PC-3 (cell line): ENCODE results near the gene NOP58. TPM values are rescaled to one million over a fixed set of nuclear protein-coding genes. Genes with fewer than 3 reads are reported as not detected.

Experiments
- ATAC-seq: fragments of 200-7000 bp; cut with Tn5 transposase; 2 replicates; pipeline ENCODE4 v1.9.1; 2020; ENCODE audit warnings: mild to moderate bottlenecking, moderate library complexity
- BruUV-seq: library from RNA; stranded (reverse); fragments of 400-500 nt; replicated peaks from 2 replicates; lab custom pipeline; 2021; lab: Mats Ljungman, UMichigan
- CTCF ChIA-PET: fragments of 300-600 bp; sonication (Branson Sonifier 250); formaldehyde crosslinking; loops from one replicate; lab custom pipeline; 2022; ENCODE audit warnings: antibody characterized with exemption; lab: Charles Lee
- POLR2A ChIA-PET: fragments of 300-600 bp; sonication (Branson Sonifier 250); formaldehyde crosslinking; loops from one replicate; lab custom pipeline; 2022; ENCODE audit warnings: antibody characterized with exemption; ENCODE audit not compliant: unreplicated experiment; lab: Charles Lee
- DNase-seq: peaks from one replicate; pipeline ENCODE4 v3.0.0-alpha.2; 2015
- H2AFZ ChIP-seq: fragments of 300-600 bp; sonication (generic); 2 replicates; pipeline ENCODE4 v1.6.0; 2016; ENCODE audit warnings: antibody characterized with exemption, low read length
- H3F3A ChIP-seq: fragments of 300-600 bp; sonication (generic); one replicate; pipeline ENCODE4 v1.6.0; 2017; ENCODE audit warnings: antibody characterized with exemption, low read length, control low read depth, mild to moderate bottlenecking; ENCODE audit not compliant: unreplicated experiment
- H3K27ac ChIP-seq: fragments of 300-600 bp; sonication (generic); 2 replicates; pipeline ENCODE4 v1.5.1; 2016; ENCODE audit warnings: mild to moderate bottlenecking, low read length
- H3K27me3 ChIP-seq: fragments of 300-600 bp; sonication (generic); 2 replicates; pipeline ENCODE4 v1.6.1; 2016; ENCODE audit warnings: low read length, mixed read lengths
- H3K36me3 ChIP-seq: fragments of 300-600 bp; sonication (generic); 2 replicates; pipeline ENCODE4 v1.6.1; 2016; ENCODE audit warnings: low read depth, mixed run types, low read length, mixed read lengths
- H3K4me1 ChIP-seq: fragments of 300-600 bp; sonication (generic); 2 replicates; pipeline ENCODE4 v1.5.1; 2016; ENCODE audit warnings: low read length; ENCODE audit not compliant: insufficient read depth
- H3K4me2 ChIP-seq: fragments of 300-600 bp; sonication (generic); 2 replicates; pipeline ENCODE4 v1.6.0; 2016; ENCODE audit warnings: low read length
- H3K4me3 ChIP-seq: fragments of 300-600 bp; sonication (generic); 2 replicates; pipeline ENCODE4 v1.5.1; 2016; ENCODE audit warnings: mild to moderate bottlenecking, low read length, mixed read lengths
- H3K79me2 ChIP-seq: fragments of 300-600 bp; sonication (generic); 2 replicates; pipeline ENCODE4 v1.6.1; 2017; ENCODE audit warnings: low read length, mixed read lengths
- H3K9ac ChIP-seq: fragments of 300-600 bp; sonication (generic); 2 replicates; pipeline ENCODE4 v1.6.0; 2016; ENCODE audit warnings: mild to moderate bottlenecking, low read length
- H3K9me2 ChIP-seq: fragments of 300-600 bp; sonication (generic); replicated peaks from 2 replicates; pipeline ENCODE4 v1.6.1; 2016; ENCODE audit warnings: mixed run types, low read length, mixed read lengths
- H3K9me3 ChIP-seq: fragments of 300-600 bp; sonication (generic); 2 replicates; pipeline ENCODE4 v1.6.1; 2016; ENCODE audit warnings: low read length, mixed read lengths
- H4K20me1 ChIP-seq: fragments of 300-600 bp; sonication (generic); 2 replicates; pipeline ENCODE4 v1.6.1; 2016; ENCODE audit warnings: low read length, mixed read lengths
- EZH2 ChIP-seq: fragments of 300-600 bp; sonication (generic); IDR thresholded peaks from one replicate; pipeline ENCODE4 v1.6.1; 2017; ENCODE audit warnings: antibody characterized with exemption, mild to moderate bottlenecking, low read length; ENCODE audit not compliant: unreplicated experiment
- EZH2phosphoT487 ChIP-seq: fragments of 300-600 bp; sonication (generic); IDR thresholded peaks from 2 replicates; pipeline ENCODE4 v1.6.1; 2018; ENCODE audit warnings: mild to moderate bottlenecking, antibody characterized with exemption, low read length, borderline replicate concordance
- intact Hi-C: fragments of 100-400 bp; cut with micrococcal nuclease; formaldehyde crosslinking; loops from 2 replicates; pipeline ENCODE4 v1.9.0; 2023
- total RNA-seq: library from RNA; depleted of rRNA; stranded (reverse); fragments of >200 nt; gene quantifications from 2 replicates; pipeline ENCODE4 v1.2.3, GENCODE V29; 2014
- TF ChIP-seq, protein P1 (sequence below): fragments of 300-600 bp; sonication (generic); conservative IDR thresholded peaks from 2 replicates; pipeline ENCODE4 v1.5.1; 2017; ENCODE audit warnings: antibody characterized with exemption, low read depth, mild to moderate bottlenecking, low read length

NOP58 gene
- total RNA-seq, 1 experiment from 2014 or later: 112 TPM

GRCh38 chr2:202249521-202250253 lies 15.9 kb upstream of the NOP58 start:
- H4K20me1 ChIP-seq: no peaks in the 10 kb centered on the region
- peak overlapping the region; percentile 51 for H3K27ac ChIP-seq
- peak overlapping the region; percentile 73 for H2AFZ ChIP-seq
- ChIA-PET CTCF (no interaction called here), POLR2A (no interaction called here)
- peak overlapping the region; percentile 57; the same call in 1 of the 2 replicates for H3K4me2 ChIP-seq
- peaks cover 14% of the 10 kb centered on the region for H3K4me1 ChIP-seq
- H3K36me3 ChIP-seq: no peaks in the 10 kb centered on the region
- intact Hi-C loops: no loop called here
- no peak for TF ChIP-seq EZH2phosphoT487
- TF ChIP-seq, protein P1, sequence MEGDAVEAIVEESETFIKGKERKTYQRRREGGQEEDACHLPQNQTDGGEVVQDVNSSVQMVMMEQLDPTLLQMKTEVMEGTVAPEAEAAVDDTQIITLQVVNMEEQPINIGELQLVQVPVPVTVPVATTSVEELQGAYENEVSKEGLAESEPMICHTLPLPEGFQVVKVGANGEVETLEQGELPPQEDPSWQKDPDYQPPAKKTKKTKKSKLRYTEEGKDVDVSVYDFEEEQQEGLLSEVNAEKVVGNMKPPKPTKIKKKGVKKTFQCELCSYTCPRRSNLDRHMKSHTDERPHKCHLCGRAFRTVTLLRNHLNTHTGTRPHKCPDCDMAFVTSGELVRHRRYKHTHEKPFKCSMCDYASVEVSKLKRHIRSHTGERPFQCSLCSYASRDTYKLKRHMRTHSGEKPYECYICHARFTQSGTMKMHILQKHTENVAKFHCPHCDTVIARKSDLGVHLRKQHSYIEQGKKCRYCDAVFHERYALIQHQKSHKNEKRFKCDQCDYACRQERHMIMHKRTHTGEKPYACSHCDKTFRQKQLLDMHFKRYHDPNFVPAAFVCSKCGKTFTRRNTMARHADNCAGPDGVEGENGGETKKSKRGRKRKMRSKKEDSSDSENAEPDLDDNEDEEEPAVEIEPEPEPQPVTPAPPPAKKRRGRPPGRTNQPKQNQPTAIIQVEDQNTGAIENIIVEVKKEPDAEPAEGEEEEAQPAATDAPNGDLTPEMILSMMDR: no peak
- no peak for TF ChIP-seq EZH2
- BruUV-seq: no TSS peak
- H3K4me3 ChIP-seq: no peak overlapping the region
- H3K9me2 ChIP-seq: no peaks in the 10 kb centered on the region
- no peaks in the 10 kb centered on the region for H3K9me3 ChIP-seq
- H3K79me2 ChIP-seq: no peaks in the 10 kb centered on the region
- no peak overlapping the region for H3K9ac ChIP-seq
- ATAC-seq (peak; percentile 95), DNase-seq (peak; percentile 55)
- no peaks in the 10 kb centered on the region for H3K27me3 ChIP-seq
- H3F3A ChIP-seq: no peaks in the 10 kb centered on the region

- no peak overlapping the region for H2AFZ ChIP-seq
- H3K9ac ChIP-seq: no peak overlapping the region
- no peak overlapping the region for H3K4me3 ChIP-seq
- no TSS peak for BruUV-seq
- no peaks in the 10 kb centered on the region for H3K9me2 ChIP-seq
- no peak overlapping the region for H3K27ac ChIP-seq
- H3K4me1 ChIP-seq: peaks cover 14% of the 10 kb centered on the region
- no peak overlapping the region for H3K4me2 ChIP-seq
- POLR2A ChIA-PET: no interaction called here
- DNase-seq: no peak
- no peaks in the 10 kb centered on the region for H3K79me2 ChIP-seq
- no peaks in the 10 kb centered on the region for H4K20me1 ChIP-seq
- no peak for ATAC-seq
- intact Hi-C loops: no loop called here
- H3K36me3 ChIP-seq: no peaks in the 10 kb centered on the region
- no peaks in the 10 kb centered on the region for H3K9me3 ChIP-seq
- CTCF ChIA-PET: no interaction called here
- no peaks in the 10 kb centered on the region for H3F3A ChIP-seq
- H3K27me3 ChIP-seq: no peaks in the 10 kb centered on the region
- no peak for TF ChIP-seq EZH2phosphoT487
- TF ChIP-seq, protein P1: no peak
- TF ChIP-seq EZH2: no peak
These were observed 14.1 kb upstream of the NOP58 start for GRCh38 chr2:202251494-202251893.

DNA sequence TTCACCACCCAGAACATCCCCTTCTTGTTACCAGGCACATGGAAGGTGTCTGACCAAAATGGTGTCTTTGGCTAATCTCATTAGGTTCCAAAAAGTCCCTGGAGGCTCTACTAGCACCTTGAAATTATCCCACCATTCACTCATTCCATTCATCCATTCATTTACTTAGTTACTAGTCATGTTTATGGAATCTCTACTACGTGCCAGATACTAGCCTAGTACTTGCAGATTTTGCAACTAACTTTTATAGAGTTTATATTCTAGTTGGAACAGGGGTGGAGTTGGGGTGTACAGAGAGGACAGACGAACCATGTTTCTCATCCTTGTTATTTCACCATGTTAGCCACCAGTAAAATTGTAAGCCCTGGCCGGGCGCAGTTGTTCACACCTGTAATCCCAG lies 4.0 kb upstream of the NOP58 start:
- ATAC-seq (peak; percentile 44), DNase-seq (peak; percentile 73)
- ChIA-PET POLR2A (no interaction called here), CTCF (no interaction called here)
- H3K27me3 ChIP-seq: no peaks in the 10 kb centered on the region
- no peaks in the 10 kb centered on the region for H3K9me3 ChIP-seq
- H3K9ac ChIP-seq: no peak overlapping the region
- H3K4me1 ChIP-seq: peaks cover 11% of the 10 kb centered on the region
- H4K20me1 ChIP-seq: peaks cover 5% of the 10 kb centered on the region
- no peaks in the 10 kb centered on the region for H3F3A ChIP-seq
- peaks cover 12% of the 10 kb centered on the region for H3K79me2 ChIP-seq
- peaks cover 2% of the 10 kb centered on the region; the same call in 1 of the 2 replicates for H3K36me3 ChIP-seq
- intact Hi-C loops: no loop called here
- H3K4me2 ChIP-seq: peak overlapping the region; percentile 6; the same call in 1 of the 2 replicates
- no peaks in the 10 kb centered on the region for H3K9me2 ChIP-seq
- TF ChIP-seq, protein P1: no peak
- no peak for TF ChIP-seq EZH2
- no peak for TF ChIP-seq EZH2phosphoT487
- H3K4me3 ChIP-seq: no peak overlapping the region
- no peak overlapping the region for H2AFZ ChIP-seq
- no TSS peak for BruUV-seq
- H3K27ac ChIP-seq: peak overlapping the region; percentile 26; the same call in 1 of the 2 replicates
